GM12878 (cell line): ENCODE measurements around the gene PPM1K. TPM values are rescaled to one million over a fixed set of nuclear protein-coding genes. Genes with fewer than 3 reads are reported as not detected.
A peak's percentile ranks its signal among the peaks of the same experiment; 100 is the strongest.

Source experiments
- ATAC-seq: fragments of 200-7000 bp; cut with Tn5 transposase; 3 replicates; pipeline ENCODE4 v1.9.1; 2020; ENCODE audit warnings: mild to moderate bottlenecking, moderate library complexity
- BruUV-seq: library from RNA; stranded (reverse); fragments of 400-500 nt; replicated peaks from 2 replicates; lab custom pipeline; 2021; lab: Mats Ljungman, UMichigan
- CTCF ChIA-PET: fragments of 300-600 bp; sonication (Branson Sonifier 250); formaldehyde crosslinking; extraction: SDS; loops from one replicate; lab custom pipeline; 2021; ENCODE audit warnings: inconsistent platforms; lab: Yijun Ruan, JAX
- POLR2A ChIA-PET: fragments of 350-600 bp; formaldehyde crosslinking; extraction: SDS; loops from one replicate; lab custom pipeline; 2021; ENCODE audit warnings: inconsistent platforms; lab: Charles Lee
- RAD21 ChIA-PET: fragments of 300-600 bp; sonication (Branson Sonifier 250); formaldehyde crosslinking; loops from one replicate; lab custom pipeline; 2023; ENCODE audit warnings: antibody characterized with exemption; ENCODE audit not compliant: unreplicated experiment; lab: Charles Lee
- SMC1A ChIA-PET: fragments of 300-600 bp; sonication (Branson Sonifier 250); formaldehyde crosslinking; loops from one replicate; lab custom pipeline; 2023; ENCODE audit not compliant: unreplicated experiment, uncharacterized antibody; lab: Charles Lee
- DNase-seq: peaks from one replicate; pipeline ENCODE4 v3.0.0-alpha.2; 2011; ENCODE audit warnings: low read depth, low spot score
- FAIRE-seq: peaks from 3 replicates; lab custom pipeline; 2011; peaks lifted over from hg19 to GRCh38; lab: Jason Lieb, UNC
- H2AFZ ChIP-seq: 2 replicates; pipeline ENCODE4 v1.6.0; 2011; ENCODE audit warnings: low read depth, low read length, control low read depth; ENCODE audit not compliant: control insufficient read depth
- H3K27ac ChIP-seq: 2 replicates; pipeline ENCODE4 v1.5.1; 2011; ENCODE audit warnings: control low read depth; ENCODE audit not compliant: control insufficient read depth, insufficient read depth
- H3K27me3 ChIP-seq, 2 experiments: replicated peaks in 1 of 2; 2 replicates each; pipeline versions ENCODE4 v1.6.0 to v1.6.1; 2011; ENCODE audit warnings: low read length in 1 of 2; ENCODE audit not compliant: control insufficient read depth in 2 of 2, insufficient read depth in 2 of 2
- H3K36me3 ChIP-seq, 2 experiments: 2 replicates each; pipeline ENCODE4 v1.5.1; 2011; ENCODE audit warnings: low read length in 1 of 2; ENCODE audit not compliant: control insufficient read depth in 2 of 2, insufficient read depth in 2 of 2
- H3K4me1 ChIP-seq: 2 replicates; pipeline ENCODE4 v1.6.1; 2011; ENCODE audit warnings: mild to moderate bottlenecking, low read length, moderate library complexity, mixed read lengths; ENCODE audit not compliant: control insufficient read depth, insufficient read depth
- H3K4me2 ChIP-seq: 2 replicates; pipeline ENCODE4 v1.6.0; 2011; ENCODE audit warnings: control low read depth; ENCODE audit not compliant: control insufficient read depth, insufficient read depth
- H3K4me3 ChIP-seq: fragments of 200-600 bp; sonication (generic); 2 replicates; pipeline ENCODE4 v1.5.1; 2016
- H3K79me2 ChIP-seq: 2 replicates; pipeline ENCODE4 v1.6.0; 2011; ENCODE audit warnings: low read length; ENCODE audit not compliant: control insufficient read depth, insufficient read depth
- H3K9ac ChIP-seq: 2 replicates; pipeline ENCODE4 v1.8.0; 2011; ENCODE audit warnings: low read length, control low read depth, mixed read lengths; ENCODE audit not compliant: control insufficient read depth, insufficient read depth
- H3K9me3 ChIP-seq: replicated peaks from 3 replicates; pipeline ENCODE4 v1.5.1; 2011; ENCODE audit warnings: mild to moderate bottlenecking, low read length; ENCODE audit not compliant: control insufficient read depth, insufficient read depth
- H4K20me1 ChIP-seq: 2 replicates; pipeline ENCODE4 v1.6.0; 2011; ENCODE audit not compliant: control insufficient read depth, insufficient read depth
- NFYA ChIP-seq: IDR thresholded peaks from 2 replicates; pipeline ENCODE4 v1.6.1; 2011; ENCODE audit warnings: low read depth, mild to moderate bottlenecking, low read length, improper control_type of control experiment, borderline replicate concordance
- RAD51 ChIP-seq: fragments of 450-650 bp; IDR thresholded peaks from 2 replicates; pipeline ENCODE4 v1.6.1; 2016; ENCODE audit warnings: moderate library complexity, mild to moderate bottlenecking, inconsistent platforms
- WGBS: methylation state at CpG from one replicate; pipeline ENCODE4 v1.1.6; 2016; ENCODE audit warnings: low lambda C conversion rate; ENCODE audit not compliant: insufficient replicate concordance, insufficient coverage; ENCODE audit errors: missing lambda C conversion rate; 5-methylcytosine and 5-hydroxymethylcytosine counted together
- in situ Hi-C: fragments of 300-500 bp; cut with MboI; formaldehyde crosslinking; loops from 9 replicates; pipeline ENCODE4 v1.14.3; 2018; ENCODE audit warnings: mixed read lengths
- intact Hi-C: fragments of 100-400 bp; cut with micrococcal nuclease; formaldehyde crosslinking; loops from one replicate; pipeline ENCODE4 v1.14.2; 2022; ENCODE audit not compliant: unreplicated experiment
- polyA plus RNA-seq, 11 experiments: library from polyadenylated mRNA; depleted of rRNA in 4 of 11; unstranded in 6 of 11; stranded (reverse) in 5 of 11; fragments of >200 nt; fragmentation: Nextera tagmentation in 4 of 11; fragmentation: Illumina TruSeq in 1 of 11; extraction: Ambion mirVana in 4 of 11; extraction: Trizol in 1 of 11; gene quantifications; 1 replicate in 1 of 11; 2 replicates in 10 of 11; pipeline versions ENCODE4 v1.2.1 to v1.2.3, GENCODE V29; 2011 to 2016; ENCODE audit warnings: inconsistent platforms in 2 of 11, missing spikeins in 2 of 11, low read depth in 1 of 11
- total RNA-seq, 4 experiments: library from RNA; depleted of rRNA in 3 of 4; stranded (reverse); fragments of >200 nt in 3 of 4; fragmentation: Illumina TruSeq in 1 of 4; extraction: Trizol in 1 of 4; gene quantifications; 2 replicates each; pipeline versions ENCODE4 v1.2.1 to v1.2.3, GENCODE V29; 2013 to 2021

The PPM1K gene
- total and polyA plus RNA-seq, 10 of the 15 experiments (the other 5 are each of a cell fraction or from before 2014, with no cell fraction given), result 25.0 to 79.1 (median 36.9) TPM

GRCh38 chr4:88276952-88277710, 7.2 kb downstream of the PPM1K start:
- intact Hi-C loops (no loop called here), in situ Hi-C loops (loop anchor here (5.0 kb wide), 1 partner anchor 185 kb away; no protein-coding TSS in a partner anchor)
- peaks cover 39% of the 10 kb centered on the region for H3K4me1 ChIP-seq
- H3K27ac ChIP-seq, result peak overlapping the region; percentile 32; the same call in 1 of the 2 replicates
- ChIA-PET SMC1A (interaction anchor here (1.0 to 13.5 kb wide), 12 partner anchors 10 to 179 kb away, joined by 3 to 112 read pairs (median 6); partner anchors contain the start of genes HERC5 and HERC6), RAD21 (interaction anchor here (0.7 to 4.9 kb wide), 7 partner anchors 8 to 238 kb away, joined by 3 to 27 read pairs (median 3); partner anchors contain the start of genes HERC6 and PPM1K), POLR2A (interaction anchor here (1.2 to 1.9 kb wide), 4 partner anchors 10 to 178 kb away, joined by 3 to 5 read pairs (median 4); no protein-coding TSS in a partner anchor), CTCF (interaction anchor here (0.9 to 1.8 kb wide), 5 partner anchors 12 to 238 kb away, joined by 3 to 5 read pairs (median 4); partner anchors contain the start of gene HERC5)
- H3K27me3 ChIP-seq, result no peaks in the 10 kb centered on the region
- ATAC-seq, result no peak
- H2AFZ ChIP-seq, result no peak overlapping the region
- peak overlapping the region; percentile 30; the same call in 1 of the 2 replicates for H3K4me3 ChIP-seq
- no peaks in the 10 kb centered on the region for H4K20me1 ChIP-seq
- TF ChIP-seq RAD51 (peak; percentile 71), NFYA (no peak)
- H3K79me2 ChIP-seq, result peaks cover 62% of the 10 kb centered on the region
- WGBS, result 85% methylated on average over 8 of the region's 8 CpGs
- H3K9ac ChIP-seq, result no peak overlapping the region
- H3K9me3 ChIP-seq, result no peaks in the 10 kb centered on the region; the same call in 2 of the 3 replicates
- peak overlapping the region; percentile 44; the same call in 1 of the 2 replicates for H3K4me2 ChIP-seq
- DNase-seq, result no peak
- H3K36me3 ChIP-seq, result peaks cover 0 to 23% of the 10 kb centered on the region in 2 experiments; a peak in 3 of 4 replicates
- BruUV-seq, result no TSS peak
- no peak for FAIRE-seq
